NCI-H187 (cell line): ENCODE measurements around the gene CCDC122.
A peak's percentile ranks its signal among the peaks of the same experiment; 100 is the strongest.

Experiments used
- DNase-seq, 2 experiments: peaks; one replicate each; lab custom pipeline; 2025; lab: John Stamatoyannopoulos, UW

The CCDC122 gene

GRCh38 chr13:43802511-43802910 is 77.0 kb downstream of the CCDC122 start:
- DNase-seq = no peak

GRCh38 chr13:43800828-43801227 is 78.7 kb downstream of the CCDC122 start:
- no peak for DNase-seq

DNA sequence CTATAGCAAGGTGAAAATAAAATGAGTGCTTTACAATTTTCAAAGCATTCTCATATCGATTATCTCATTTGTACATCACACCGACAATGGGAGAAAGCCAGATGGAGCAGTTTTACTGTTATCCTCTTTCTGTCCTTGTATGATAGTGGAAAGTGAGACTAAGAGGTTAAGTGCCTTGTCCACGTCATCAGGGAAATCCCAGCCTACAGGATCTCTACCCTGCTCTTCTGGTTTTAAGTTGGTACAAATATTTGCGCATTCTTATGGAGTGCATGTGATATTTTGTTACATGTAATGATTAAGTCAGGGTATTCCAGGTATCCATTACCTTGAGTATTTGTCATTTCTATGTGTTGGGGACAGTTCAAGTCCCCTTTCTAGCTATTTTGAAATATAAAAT is 80.3 kb downstream of the CCDC122 start:
- no peak for DNase-seq

DNA sequence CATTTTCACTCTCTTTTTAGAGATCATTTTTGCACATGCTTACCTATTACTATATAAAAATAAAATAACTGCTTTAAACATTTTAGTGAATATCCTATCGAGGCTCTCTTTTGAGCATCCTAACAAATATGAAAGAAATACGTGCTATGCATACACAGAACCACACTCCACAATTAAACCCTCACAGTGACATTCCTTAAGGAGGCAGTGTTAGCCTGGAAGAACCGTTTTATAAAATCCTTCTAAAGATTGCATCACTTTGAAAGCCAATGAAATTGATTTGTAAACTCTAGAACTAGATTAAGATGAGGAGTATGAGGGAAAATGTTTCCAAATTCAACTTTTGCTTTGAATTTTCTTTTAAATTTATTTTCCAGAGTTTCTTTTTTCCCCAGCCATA is 81.7 kb downstream of the CCDC122 start:
- DNase-seq = no peak

- no peak for DNase-seq
These were observed 82.4 kb downstream of the CCDC122 start for GRCh38 chr13:43797159-43797558.

DNA sequence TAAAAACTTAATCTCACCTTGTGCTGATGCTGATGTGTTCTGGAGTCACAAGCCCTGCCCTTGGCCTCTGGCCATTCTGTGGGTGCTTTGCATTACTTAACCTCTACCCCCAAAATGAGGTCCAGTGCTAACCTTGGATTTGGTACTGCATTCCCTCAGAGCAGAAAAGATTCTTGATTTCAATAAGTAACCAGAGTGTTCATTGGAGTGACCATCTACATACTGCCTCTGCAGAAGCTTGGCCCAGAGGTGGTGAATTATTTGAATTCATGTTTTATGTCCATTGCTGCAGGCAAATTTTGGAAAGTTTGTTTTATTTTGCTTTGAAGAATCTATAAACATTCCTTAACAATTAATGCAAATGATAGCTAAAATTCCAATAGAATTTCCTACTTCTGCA is 85.1 kb downstream of the CCDC122 start:
- DNase-seq = no peak

- DNase-seq = no peak
These were observed 87.3 kb downstream of the CCDC122 start for GRCh38 chr13:43792076-43792881.

- DNase-seq = no peak
These were observed 91.5 kb downstream of the CCDC122 start for GRCh38 chr13:43787997-43788396.

GRCh38 chr13:43787518-43787891 is 92.0 kb downstream of the CCDC122 start:
- DNase-seq = no peak

- DNase-seq = peak; percentile 46 to 81
These were observed 92.6 kb downstream of the CCDC122 start, which contains the start of gene ENOX1 for GRCh38 chr13:43786766-43787517. Gene ENOX1, minus strand, starts transcription at chr13:43786972.

DNA sequence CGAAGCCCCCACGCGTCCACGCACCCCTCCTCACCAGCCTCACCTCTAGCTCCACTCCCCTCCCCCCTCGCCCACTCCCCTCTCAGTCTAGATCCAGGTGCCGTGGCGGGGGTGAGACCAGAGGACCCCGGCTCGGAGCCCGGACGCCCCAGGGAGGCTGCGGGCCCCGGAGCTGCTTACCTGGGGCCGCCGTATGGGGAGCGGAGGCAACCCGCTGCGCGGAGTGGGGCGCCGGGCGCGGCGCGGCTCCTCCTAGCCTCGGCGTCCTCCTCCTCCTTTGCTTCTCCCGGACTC is 93.1 kb downstream of the CCDC122 start:
- no peak for DNase-seq
